Ovary (tissue), 9 donors: ENCODE measurements around the gene PPM1E. TPM values are rescaled to one million over a fixed set of nuclear protein-coding genes. Genes with fewer than 3 reads are reported as not detected.

Source experiments
- DNase-seq, 5 donors: peaks; one replicate each; pipeline ENCODE4 v3.0.0-alpha.2; 2019 to 2020
- H3K27ac ChIP-seq, 2 donors: fragments of 200-600 bp; one replicate each; pipeline versions ENCODE4 v1.5.1 to v1.8.0; 2019 to 2022
- H3K27me3 ChIP-seq: fragments of 200-600 bp; one replicate; pipeline ENCODE4 v1.8.0; 2022
- H3K36me3 ChIP-seq: fragments of 200-600 bp; sonication (generic); one replicate; pipeline ENCODE4 v1.5.1; 2019
- H3K4me1 ChIP-seq: one replicate; pipeline ENCODE4 v1.8.1; 2013; ENCODE audit warnings: mild to moderate bottlenecking, moderate library complexity; ENCODE audit not compliant: insufficient read depth
- H3K4me3 ChIP-seq: fragments of 200-600 bp; sonication (generic); one replicate; pipeline ENCODE4 v1.5.1; 2017
- H3K9me3 ChIP-seq, 2 donors: fragments of 200-600 bp in 1 of 2; sonication (generic) in 1 of 2; one replicate each; pipeline versions ENCODE4 v1.5.1 to v1.8.1; 2013 to 2019; ENCODE audit warnings: mild to moderate bottlenecking in 1 of 2, moderate library complexity in 1 of 2
- EP300 ChIP-seq: sonication (generic); formaldehyde crosslinking; IDR thresholded peaks from one replicate; pipeline ENCODE4 v1.6.1; 2017; ENCODE audit warnings: antibody characterized with exemption
- POLR2A ChIP-seq: fragments of 450-650 bp; IDR thresholded peaks from one replicate; pipeline ENCODE4 v1.6.1; 2017; ENCODE audit warnings: antibody characterized with exemption, mild to moderate bottlenecking, moderate library complexity
- WGBS, 3 donors: extraction: QIAGEN DNeasy Blood & Tissue Kit in 1 of 3; methylation state at CpG; one replicate each; pipeline versions ENCODE4 v1.1.5 to v1.1.7; 2013 to 2017; 5-methylcytosine and 5-hydroxymethylcytosine counted together
- intact Hi-C, 4 donors: fragments of 100-400 bp; cut with DNase I; formaldehyde crosslinking; loops; one replicate each; pipeline versions ENCODE4 v1.11.0 to v1.15.1; 2022 to 2023
- polyA plus RNA-seq, 2 donors: library from polyadenylated mRNA; stranded (reverse); fragments of 200-250 nt in 1 of 2; fragments of 350-450 nt in 1 of 2; fragmentation: Illumina TruSeq in 1 of 2; extraction: RNeasy Lipid Tissue Mini Kit (QIAGEN cat#74804) in 1 of 2; gene quantifications; one replicate each; pipeline ENCODE4 v1.2.3, GENCODE V29; 2013 to 2014
- total RNA-seq, 7 donors: library from RNA; depleted of rRNA in 2 of 7; stranded (reverse); fragments of >200 nt in 2 of 7; fragmentation: NEBNext Ultra II Directional in 3 of 7; extraction: Animal tissue kit (Norgen Biotek cat#: 25700) in 3 of 7; gene quantifications; one replicate each; pipeline versions ENCODE4 v1.1.0 to v1.2.4, GENCODE V29; 2016 to 2023
- TF ChIP-seq, protein P1 (sequence below), 3 donors: fragments of 450-650 bp in 2 of 3; fragments of 200-600 bp in 1 of 3; IDR thresholded peaks; one replicate each; pipeline versions ENCODE4 v1.5.1 to v1.8.0; 2016 to 2022; ENCODE audit warnings: antibody characterized with exemption in 3 of 3, mild to moderate bottlenecking in 1 of 3
- donor health status: DM: no; HTN: no; CAD: no; lungs with moderate emphysema.
- donor health status: DM: no; HTN: no; CAD: no.
- donor health status: Bipolar disorder and iron deficiency.
- donor health status: DM: yes; HTN: yes; CAD: no.
- donor health status: DM: no; HTN: no; CAD: no.
- donor health status: DM: yes; HTN: yes; CAD: no.

The PPM1E gene
- total and polyA plus RNA-seq, 9 donors, result 0.17 to 3.2 (median 0.47) TPM

DNA sequence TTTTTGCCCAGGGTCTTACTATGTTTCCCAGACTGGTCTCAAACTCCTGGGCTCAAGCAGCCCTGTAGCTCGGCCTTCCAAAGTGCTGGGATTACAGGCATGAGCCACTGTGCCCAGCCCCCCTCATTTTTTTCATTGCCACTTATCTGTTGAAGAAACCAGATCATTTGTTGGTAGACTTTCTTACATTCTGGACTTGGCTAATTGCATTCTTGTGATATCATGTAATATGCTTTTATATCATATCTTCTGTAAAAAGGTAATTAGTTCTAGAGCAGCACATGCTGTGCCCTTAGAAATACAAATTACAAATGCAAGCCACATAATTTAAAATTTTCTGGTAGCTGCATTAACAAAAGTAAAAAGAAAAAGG, 53.9 kb downstream of the PPM1E start:
- intact Hi-C loops, result no loop called here
- no peaks in the 10 kb centered on the region for H3K4me1 ChIP-seq
- no peaks in the 10 kb centered on the region for H3K36me3 ChIP-seq
- no peaks in the 10 kb centered on the region for H3K9me3 ChIP-seq
- H3K4me3 ChIP-seq, result no peak overlapping the region
- H3K27me3 ChIP-seq, result no peaks in the 10 kb centered on the region
- H3K27ac ChIP-seq, result no peak overlapping the region
- 54 to 83% (median 61%) methylated on average over 1 of the region's 1 CpG for WGBS, 3 donors
- TF ChIP-seq EP300, result no peak
- TF ChIP-seq, protein P1, sequence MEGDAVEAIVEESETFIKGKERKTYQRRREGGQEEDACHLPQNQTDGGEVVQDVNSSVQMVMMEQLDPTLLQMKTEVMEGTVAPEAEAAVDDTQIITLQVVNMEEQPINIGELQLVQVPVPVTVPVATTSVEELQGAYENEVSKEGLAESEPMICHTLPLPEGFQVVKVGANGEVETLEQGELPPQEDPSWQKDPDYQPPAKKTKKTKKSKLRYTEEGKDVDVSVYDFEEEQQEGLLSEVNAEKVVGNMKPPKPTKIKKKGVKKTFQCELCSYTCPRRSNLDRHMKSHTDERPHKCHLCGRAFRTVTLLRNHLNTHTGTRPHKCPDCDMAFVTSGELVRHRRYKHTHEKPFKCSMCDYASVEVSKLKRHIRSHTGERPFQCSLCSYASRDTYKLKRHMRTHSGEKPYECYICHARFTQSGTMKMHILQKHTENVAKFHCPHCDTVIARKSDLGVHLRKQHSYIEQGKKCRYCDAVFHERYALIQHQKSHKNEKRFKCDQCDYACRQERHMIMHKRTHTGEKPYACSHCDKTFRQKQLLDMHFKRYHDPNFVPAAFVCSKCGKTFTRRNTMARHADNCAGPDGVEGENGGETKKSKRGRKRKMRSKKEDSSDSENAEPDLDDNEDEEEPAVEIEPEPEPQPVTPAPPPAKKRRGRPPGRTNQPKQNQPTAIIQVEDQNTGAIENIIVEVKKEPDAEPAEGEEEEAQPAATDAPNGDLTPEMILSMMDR (IDR thresholded peaks at IDR 0.05), result no peak
- TF ChIP-seq POLR2A, result no peak
- DNase-seq, result no peak

DNA sequence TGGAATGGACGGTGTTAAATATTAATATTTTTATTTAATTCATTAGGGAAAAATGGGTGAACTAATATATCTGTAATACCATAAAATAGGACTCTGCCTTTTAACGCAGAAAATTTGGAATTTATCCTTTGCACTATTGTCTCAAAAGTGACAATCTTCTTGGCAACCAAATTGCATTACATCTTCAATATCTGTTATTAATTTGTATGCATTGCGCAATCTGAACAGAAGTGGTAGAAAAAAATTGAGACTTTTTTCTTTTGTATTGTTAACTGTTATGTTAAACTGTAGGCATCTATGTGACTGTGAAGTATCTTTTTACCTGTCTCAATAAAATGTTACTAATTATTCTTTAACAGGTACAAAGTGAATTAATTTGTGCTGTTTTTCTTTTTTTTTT, 55.6 kb downstream of the PPM1E start:
- no peak overlapping the region for H3K4me3 ChIP-seq
- DNase-seq, result no peak
- TF ChIP-seq EP300 (no peak), POLR2A (no peak)
- TF ChIP-seq, protein P1 (IDR thresholded peaks at IDR 0.05), result no peak
- intact Hi-C loops, result no loop called here
- H3K27ac ChIP-seq, result no peak overlapping the region
- 92 to 96% (median 92%) methylated on average over 3 of the region's 3 CpGs for WGBS, 3 donors
- no peaks in the 10 kb centered on the region for H3K4me1 ChIP-seq
- no peaks in the 10 kb centered on the region for H3K36me3 ChIP-seq
- H3K27me3 ChIP-seq, result no peaks in the 10 kb centered on the region
- H3K9me3 ChIP-seq, result no peaks in the 10 kb centered on the region

DNA sequence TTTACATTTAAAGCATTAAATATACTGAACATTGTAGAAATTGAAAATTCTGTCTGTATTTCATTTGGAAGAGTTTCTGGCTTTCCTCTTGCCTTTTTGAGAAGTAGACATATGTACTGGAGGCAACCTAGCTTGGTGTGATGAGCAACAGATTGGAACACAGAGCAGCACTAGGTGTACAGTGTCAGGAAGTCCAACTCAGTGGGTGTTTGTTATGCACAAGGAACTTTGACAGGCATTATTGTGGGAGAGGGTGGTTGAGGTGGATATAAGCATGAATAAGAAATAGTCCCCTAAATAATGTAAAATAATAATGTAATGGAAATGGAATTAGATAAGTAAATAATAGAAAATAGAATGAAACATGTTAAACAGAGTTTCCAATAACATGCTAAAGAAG, 58.1 kb downstream of the PPM1E start:
- no peaks in the 10 kb centered on the region for H3K27me3 ChIP-seq
- H3K27ac ChIP-seq, result no peak overlapping the region
- no peaks in the 10 kb centered on the region for H3K4me1 ChIP-seq
- no peaks in the 10 kb centered on the region for H3K36me3 ChIP-seq
- no peak overlapping the region for H3K4me3 ChIP-seq
- intact Hi-C loops, result no loop called here
- TF ChIP-seq EP300, result no peak
- no peak for TF ChIP-seq POLR2A
- TF ChIP-seq, protein P1 (IDR thresholded peaks at IDR 0.05), result no peak
- DNase-seq, result no peak
- no peaks in the 10 kb centered on the region for H3K9me3 ChIP-seq

DNA sequence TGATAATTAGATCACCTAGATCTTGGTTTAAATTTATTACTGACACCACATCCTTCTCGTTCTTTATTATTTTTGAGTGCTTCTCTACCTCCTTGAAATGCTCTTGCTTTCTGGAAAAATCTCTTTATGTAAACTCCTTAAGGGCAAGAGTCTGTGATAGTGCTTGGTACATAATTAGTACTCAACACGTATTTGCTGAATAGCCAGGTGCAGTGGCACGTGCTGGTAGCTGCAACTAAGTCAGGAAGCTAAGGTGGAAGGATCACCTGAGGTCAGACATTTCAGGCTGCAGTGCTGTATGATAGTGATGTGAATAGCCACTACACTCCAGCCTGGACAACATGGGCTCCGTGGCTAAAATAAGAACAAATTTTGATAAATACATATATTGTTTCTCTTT, 63.0 kb downstream of the PPM1E start:
- H3K9me3 ChIP-seq, result no peaks in the 10 kb centered on the region
- no peak overlapping the region for H3K4me3 ChIP-seq
- no peaks in the 10 kb centered on the region for H3K4me1 ChIP-seq
- TF ChIP-seq EP300, result no peak
- TF ChIP-seq, protein P1 (IDR thresholded peaks at IDR 0.05), result no peak
- H3K27me3 ChIP-seq, result no peaks in the 10 kb centered on the region
- intact Hi-C loops, result no loop called here
- DNase-seq, result no peak
- H3K36me3 ChIP-seq, result no peaks in the 10 kb centered on the region
- no peak overlapping the region for H3K27ac ChIP-seq
- WGBS, 3 donors, result 76 to 85% (median 84%) methylated on average over 4 of the region's 4 CpGs
